H1 (cell line): Measurements from ENCODE around the gene KLRK1. TPM values are rescaled to one million over a fixed set of nuclear protein-coding genes. Genes with fewer than 3 reads are reported as not detected.
"Not testable (repeated sequence)": the region's sequence is repeated elsewhere in the genome, so short reads cannot be mapped to it uniquely, and the experiment has no call there.

Source experiments
- CTCF ChIA-PET: fragments of 300-600 bp; sonication (Branson Sonifier 250); formaldehyde crosslinking; loops from one replicate; lab custom pipeline; 2021; ENCODE audit not compliant: partially characterized antibody; lab: Charles Lee
- POLR2A ChIA-PET: fragments of 300-600 bp; sonication (Branson Sonifier 250); formaldehyde crosslinking; loops from one replicate; lab custom pipeline; 2021; ENCODE audit warnings: inconsistent platforms; ENCODE audit not compliant: partially characterized antibody; lab: Charles Lee
- DNase-seq, 2 experiments: peaks; one replicate each; pipeline versions ENCODE4 v3.0.0 to v3.0.0-alpha.2; 2010 to 2022; ENCODE audit warnings: low spot score in 2 of 2, low read depth in 1 of 2, mixed read lengths in 1 of 2
- FAIRE-seq: peaks from 2 replicates; lab custom pipeline; 2011; peaks lifted over from hg19 to GRCh38; lab: Jason Lieb, UNC
- H2AFZ ChIP-seq: 2 replicates; pipeline ENCODE4 v1.8.1; 2012; ENCODE audit warnings: low read length, inconsistent platforms
- H2AK5ac ChIP-seq: 2 replicates; pipeline ENCODE4 v1.6.1; 2013; ENCODE audit warnings: low read depth, low read length
- H2BK120ac ChIP-seq: replicated peaks from 2 replicates; pipeline ENCODE3; 2013; ENCODE audit warnings: low read depth, low read length, inconsistent platforms
- H2BK12ac ChIP-seq: 2 replicates; pipeline ENCODE4 v1.6.1; 2013; ENCODE audit warnings: low read depth, low read length
- H2BK15ac ChIP-seq: 2 replicates; pipeline ENCODE4 v1.6.1; 2013; ENCODE audit warnings: low read length
- H2BK20ac ChIP-seq: 2 replicates; pipeline ENCODE4 v1.6.1; 2013; ENCODE audit warnings: low read length
- H2BK5ac ChIP-seq: 2 replicates; pipeline ENCODE4 v1.6.1; 2013; ENCODE audit warnings: low read depth, low read length
- H3K14ac ChIP-seq: 2 replicates; pipeline ENCODE4 v1.6.1; 2013; ENCODE audit warnings: inconsistent platforms; ENCODE audit not compliant: insufficient read length
- H3K18ac ChIP-seq: 2 replicates; pipeline ENCODE4 v1.6.1; 2013; ENCODE audit warnings: low read length; ENCODE audit errors: extremely low read depth
- H3K23ac ChIP-seq: 2 replicates; pipeline ENCODE4 v1.6.1; 2013; ENCODE audit warnings: inconsistent platforms; ENCODE audit not compliant: insufficient read length
- H3K23me2 ChIP-seq: 2 replicates; pipeline ENCODE4 v1.6.1; 2013; ENCODE audit warnings: low read depth, low read length
- H3K27ac ChIP-seq: 2 replicates; pipeline ENCODE4 v1.6.1; 2011; ENCODE audit warnings: low read depth, low read length, inconsistent platforms
- H3K27me3 ChIP-seq, 4 experiments: replicated peaks in 1 of 4; 1 replicate in 1 of 4; 2 replicates in 3 of 4; pipeline versions ENCODE4 v1.6.1 to v1.8.1; 2011 to 2013; ENCODE audit warnings: low read length in 3 of 4, mild to moderate bottlenecking in 3 of 4, inconsistent platforms in 2 of 4, mixed read lengths in 2 of 4, moderate library complexity in 1 of 4; ENCODE audit not compliant: control insufficient read depth in 3 of 4, insufficient read depth in 3 of 4; ENCODE audit errors: extremely low read depth in 1 of 4
- H3K36me3 ChIP-seq, 4 experiments: 2 replicates each; pipeline versions ENCODE4 v1.6.1 to v1.8.1; 2011 to 2013; ENCODE audit warnings: mild to moderate bottlenecking in 4 of 4, low read length in 3 of 4, moderate library complexity in 2 of 4, control low read depth in 1 of 4, inconsistent platforms in 1 of 4; ENCODE audit not compliant: insufficient read depth in 4 of 4, control insufficient read depth in 2 of 4
- H3K4ac ChIP-seq: replicated peaks from 2 replicates; pipeline ENCODE3; 2013; ENCODE audit warnings: low read length, low read depth, mixed read lengths, inconsistent platforms; ENCODE audit not compliant: insufficient read length
- H3K4me1 ChIP-seq, 4 experiments: replicated peaks in 1 of 4; 1 replicate in 1 of 4; 2 replicates in 3 of 4; pipeline versions ENCODE4 v1.6.1 to v1.8.1; 2011 to 2013; ENCODE audit warnings: low read length in 3 of 4, inconsistent platforms in 2 of 4, mixed read lengths in 1 of 4; ENCODE audit not compliant: insufficient read depth in 4 of 4, control insufficient read depth in 3 of 4
- H3K4me2 ChIP-seq, 2 experiments: 2 replicates each; pipeline versions ENCODE4 v1.6.1 to v1.8.1; 2011 to 2013; ENCODE audit warnings: low read depth in 2 of 2, low read length in 2 of 2, control low read depth in 1 of 2, inconsistent platforms in 1 of 2, mild to moderate bottlenecking in 1 of 2; ENCODE audit not compliant: insufficient read depth in 1 of 2
- H3K4me3 ChIP-seq, 4 experiments: fragments of 200-600, 300-600 bp in 1 of 4; sonication (generic), shearing (Covaris generic), sonication (Bioruptor Twin) in 1 of 4; 2 replicates each; pipeline versions ENCODE4 v1.5.1 to v1.8.1; 2011 to 2016; ENCODE audit warnings: low read length in 4 of 4, low read depth in 3 of 4, control low read depth in 2 of 4, inconsistent platforms in 2 of 4, mild to moderate bottlenecking in 2 of 4, mixed read lengths in 1 of 4, moderate library complexity in 1 of 4; ENCODE audit not compliant: insufficient read depth in 2 of 4; ENCODE audit errors: extremely low read depth in 1 of 4
- H3K56ac ChIP-seq: replicated peaks from 2 replicates; pipeline ENCODE3; 2013; ENCODE audit warnings: low read depth, mild to moderate bottlenecking, mixed read lengths, low read length, inconsistent platforms; ENCODE audit not compliant: insufficient read length
- H3K79me1 ChIP-seq: 2 replicates; pipeline ENCODE4 v1.6.1; 2013; ENCODE audit warnings: low read depth, low read length, control low read depth
- H3K79me2 ChIP-seq, 2 experiments: 2 replicates each; pipeline versions ENCODE4 v1.6.1 to v1.8.1; 2012 to 2013; ENCODE audit warnings: low read length in 2 of 2, mild to moderate bottlenecking in 2 of 2, inconsistent platforms in 1 of 2; ENCODE audit not compliant: insufficient read depth in 2 of 2, control insufficient read depth in 1 of 2
- H3K9ac ChIP-seq, 4 experiments: replicated peaks in 1 of 4; 1 replicate in 1 of 4; 2 replicates in 3 of 4; pipeline versions ENCODE4 v1.6.1 to v1.8.1; 2011 to 2013; ENCODE audit warnings: low read depth in 3 of 4, low read length in 3 of 4, control low read depth in 2 of 4, mild to moderate bottlenecking in 2 of 4, moderate library complexity in 2 of 4, inconsistent platforms in 1 of 4; ENCODE audit errors: extremely low read depth in 1 of 4
- H3K9me3 ChIP-seq, 2 experiments: 2 replicates each; pipeline versions ENCODE4 v1.6.1 to v1.8.1; 2012 to 2013; ENCODE audit warnings: mild to moderate bottlenecking in 2 of 2, moderate library complexity in 2 of 2, control low read depth in 1 of 2, inconsistent platforms in 1 of 2, low read depth in 1 of 2, low read length in 1 of 2, mixed read lengths in 1 of 2; ENCODE audit not compliant: insufficient read depth in 2 of 2
- H4K20me1 ChIP-seq, 2 experiments: replicated peaks in 1 of 2; 2 replicates each; pipeline versions ENCODE3 to v1.8.1; 2011 to 2013; ENCODE audit warnings: inconsistent platforms in 2 of 2, low read length in 2 of 2, mild to moderate bottlenecking in 1 of 2; ENCODE audit not compliant: insufficient read depth in 2 of 2, control insufficient read depth in 1 of 2
- H4K5ac ChIP-seq: 2 replicates; pipeline ENCODE4 v1.6.1; 2013; ENCODE audit warnings: low read length, low read depth, mixed read lengths, inconsistent platforms; ENCODE audit not compliant: insufficient read length
- H4K8ac ChIP-seq: 2 replicates; pipeline ENCODE4 v1.8.0; 2013; ENCODE audit warnings: mild to moderate bottlenecking, moderate library complexity, low read length, inconsistent platforms; ENCODE audit not compliant: insufficient read depth; ENCODE audit errors: extremely low read depth
- H4K91ac ChIP-seq: replicated peaks from 2 replicates; pipeline ENCODE3; 2013; ENCODE audit warnings: low read length, mixed read lengths, inconsistent platforms; ENCODE audit not compliant: insufficient read length
- WGBS, 2 experiments: shearing (Covaris generic) in 1 of 2; methylation state at CpG; one replicate each; pipeline versions ENCODE4 v1.1.6 to v1.1.7; 2013 to 2015; ENCODE audit warnings: low lambda C conversion rate in 2 of 2, mixed read lengths in 2 of 2, inconsistent platforms in 1 of 2, low coverage in 1 of 2, missing lambda C conversion rate in 1 of 2; ENCODE audit not compliant: insufficient replicate concordance in 2 of 2, insufficient coverage in 1 of 2, insufficient read length in 1 of 2; ENCODE audit errors: extremely low coverage in 1 of 2, missing lambda C conversion rate in 1 of 2; 5-methylcytosine and 5-hydroxymethylcytosine counted together
- polyA plus RNA-seq, 7 experiments: library from polyadenylated mRNA; depleted of rRNA in 3 of 7; stranded (reverse) in 5 of 7; unstranded in 2 of 7; fragments of >200 nt in 5 of 7; fragments of 200-250 nt in 2 of 7; gene quantifications; 1 replicate in 5 of 7; 2 replicates in 1 of 7; 4 replicates in 1 of 7; pipeline versions ENCODE4 v1.2.1 to v1.2.3, GENCODE V29; 2011 to 2013; ENCODE audit warnings: missing spikeins in 2 of 7, mixed read lengths in 2 of 7
- total RNA-seq: library from RNA; stranded (reverse); fragmentation: NEBNext Ultra II Directional; extraction: Animal tissue kit (Norgen Biotek cat#: 25700); gene quantifications from 2 replicates; pipeline ENCODE4 v1.2.1, GENCODE V29; 2021

Gene KLRK1
- total and polyA plus RNA-seq, 2 of the 8 experiments (the other 6 are each of a cell fraction or from before 2014, with no cell fraction given), result not detected

DNA sequence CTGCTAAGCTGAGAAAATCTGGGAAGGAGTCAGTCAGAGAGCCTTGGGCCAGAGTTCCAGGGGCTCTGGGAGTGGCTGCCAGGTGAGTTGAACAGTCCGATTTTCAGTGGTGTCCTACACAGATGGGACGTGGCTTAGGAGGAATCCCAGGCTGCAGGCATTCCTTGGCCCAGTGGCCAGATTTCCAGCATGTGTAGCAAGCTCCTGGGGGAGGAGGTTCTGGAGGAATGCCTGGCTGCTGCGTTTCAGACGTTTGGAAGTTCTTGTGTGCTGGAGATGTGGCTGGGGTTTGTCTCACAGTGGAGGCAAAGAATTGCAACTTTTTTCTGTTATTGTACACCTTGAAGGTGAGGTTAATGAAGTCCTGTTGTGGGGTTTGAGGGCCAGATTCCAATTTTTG, 53.6 kb downstream of the KLRK1 start:
- H3K36me3 ChIP-seq, FAIRE-seq, H4K5ac ChIP-seq, H2BK20ac ChIP-seq, DNase-seq, CTCF ChIA-PET, H4K91ac ChIP-seq, H2BK120ac ChIP-seq, H3K4me1 ChIP-seq, H3K4me2 ChIP-seq, H3K79me2 ChIP-seq, H4K20me1 ChIP-seq, H2AFZ ChIP-seq, H4K8ac ChIP-seq, H3K14ac ChIP-seq, H2BK15ac ChIP-seq, H3K9me3 ChIP-seq, H3K23me2 ChIP-seq, H3K18ac ChIP-seq, H2AK5ac ChIP-seq, H3K56ac ChIP-seq, H3K4ac ChIP-seq, H3K27me3 ChIP-seq, H3K27ac ChIP-seq, H2BK12ac ChIP-seq, H3K4me3 ChIP-seq, H3K23ac ChIP-seq, H3K79me1 ChIP-seq, H3K9ac ChIP-seq, H2BK5ac ChIP-seq, POLR2A ChIA-PET: not testable (repeated sequence)
- WGBS, 2 experiments, result 93% methylated on average over 4 of the region's 4 CpGs; no CpG with 5 or more reads in 1 of the 2 experiments
